Iris pigment epithelial cell (primary cell): ENCODE results near the gene GFRA1.
"Not testable (repeated sequence)": the region's sequence is repeated elsewhere in the genome, so short reads cannot be mapped to it uniquely, and the experiment has no call there.

Experiments
- DNase-seq: peaks from one replicate; pipeline ENCODE4 v3.0.0-alpha.2; 2011; ENCODE audit warnings: low read depth

Gene GFRA1

GRCh38 chr10:116067825-116068224 is 205.2 kb downstream of the GFRA1 start:
- no peak for DNase-seq

DNA sequence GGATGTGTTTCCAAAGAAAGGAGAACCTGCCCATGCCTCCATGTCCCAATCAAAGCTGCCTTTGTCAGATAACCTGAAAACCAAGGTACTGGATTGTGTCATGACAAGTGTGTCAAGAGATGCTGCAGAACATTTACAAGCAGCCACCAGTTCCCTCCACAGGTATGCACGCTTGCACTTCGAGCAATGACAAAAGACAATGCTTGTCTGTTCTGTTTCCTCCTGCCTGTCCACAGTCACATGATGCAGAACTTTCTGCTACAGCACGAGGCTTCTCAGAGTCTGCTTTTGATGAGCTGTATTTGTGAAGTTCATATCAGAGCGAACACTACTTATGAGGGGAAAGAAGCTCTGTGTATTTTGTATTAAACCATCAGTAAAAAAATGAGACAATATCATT is 209.9 kb downstream of the GFRA1 start:
- DNase-seq: no peak

- DNase-seq: no peak
These were observed 212.1 kb downstream of the GFRA1 start for GRCh38 chr10:116060864-116061263.

DNA sequence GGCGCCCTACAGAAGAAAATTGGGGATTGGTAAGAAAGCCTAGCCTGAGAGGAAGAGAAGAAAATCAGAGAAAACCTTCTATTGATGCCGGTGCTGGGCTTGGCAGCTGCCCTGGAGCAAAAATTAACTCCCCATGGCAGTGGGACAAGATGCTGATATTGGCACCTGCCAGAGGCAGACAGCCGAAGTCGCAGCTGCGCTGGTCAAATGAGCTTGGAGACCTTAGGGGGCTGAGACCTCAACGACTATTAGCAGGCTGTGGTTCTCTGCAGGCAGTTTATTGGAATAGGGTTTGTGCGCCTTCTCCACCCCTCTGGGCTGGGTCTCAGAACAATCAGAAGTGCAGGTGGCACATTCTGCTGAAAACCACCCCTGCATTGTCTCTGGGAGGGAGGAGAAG is 213.7 kb downstream of the GFRA1 start:
- DNase-seq: no peak

GRCh38 chr10:116056445-116057293 is 216.3 kb downstream of the GFRA1 start:
- DNase-seq: peak; percentile 67

DNA sequence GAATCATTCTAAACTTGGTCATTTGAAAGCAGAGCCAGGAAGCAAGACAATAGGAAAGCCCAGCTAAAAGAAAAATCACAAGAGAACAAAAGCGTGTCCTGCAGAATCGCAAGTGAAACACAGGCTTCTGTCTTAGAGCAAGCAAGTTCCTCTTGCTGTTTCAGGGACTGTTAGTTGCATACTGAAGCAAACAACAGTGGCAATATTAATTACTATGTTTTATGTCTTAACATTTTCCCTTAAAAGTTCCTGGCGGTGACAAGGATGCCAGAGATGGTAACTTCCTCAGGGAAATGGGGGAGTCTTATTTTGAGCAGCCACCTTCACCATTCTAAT is 217.1 kb downstream of the GFRA1 start:
- DNase-seq: no peak

DNA sequence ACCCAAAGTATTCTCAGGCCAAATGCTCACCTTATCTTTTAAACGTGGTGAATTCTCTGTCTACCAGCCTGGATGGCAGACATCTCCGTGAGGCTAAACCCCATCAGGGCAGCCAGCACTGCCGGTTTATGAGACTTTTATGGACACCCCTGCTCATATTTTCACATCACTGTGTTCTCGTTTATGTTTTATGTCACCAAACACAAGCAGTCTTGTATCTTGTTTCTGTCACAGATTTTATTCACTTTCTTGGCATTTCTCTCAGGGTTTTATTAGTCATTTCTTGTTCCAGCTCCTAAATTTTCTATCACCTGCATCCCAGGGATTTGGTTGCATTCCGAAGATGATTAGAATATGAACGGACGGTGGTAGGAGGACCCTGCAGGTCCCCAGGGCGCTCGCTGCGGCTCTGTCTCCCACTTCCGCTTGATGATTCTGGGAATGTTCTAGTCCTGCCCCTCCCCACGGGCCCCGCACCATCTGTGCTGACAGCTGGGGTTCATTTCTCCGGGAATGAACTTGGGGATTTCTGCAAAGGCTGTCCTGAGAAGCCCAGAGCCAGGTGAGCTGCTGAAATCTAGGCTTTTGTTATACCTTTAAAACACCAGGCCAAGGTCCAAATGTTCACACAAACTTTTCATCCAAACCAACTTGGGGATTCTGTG is 217.6 kb downstream of the GFRA1 start:
- DNase-seq: no peak

GRCh38 chr10:116053910-116054309 is 219.1 kb downstream of the GFRA1 start:
- peak; percentile 8 for DNase-seq

DNA sequence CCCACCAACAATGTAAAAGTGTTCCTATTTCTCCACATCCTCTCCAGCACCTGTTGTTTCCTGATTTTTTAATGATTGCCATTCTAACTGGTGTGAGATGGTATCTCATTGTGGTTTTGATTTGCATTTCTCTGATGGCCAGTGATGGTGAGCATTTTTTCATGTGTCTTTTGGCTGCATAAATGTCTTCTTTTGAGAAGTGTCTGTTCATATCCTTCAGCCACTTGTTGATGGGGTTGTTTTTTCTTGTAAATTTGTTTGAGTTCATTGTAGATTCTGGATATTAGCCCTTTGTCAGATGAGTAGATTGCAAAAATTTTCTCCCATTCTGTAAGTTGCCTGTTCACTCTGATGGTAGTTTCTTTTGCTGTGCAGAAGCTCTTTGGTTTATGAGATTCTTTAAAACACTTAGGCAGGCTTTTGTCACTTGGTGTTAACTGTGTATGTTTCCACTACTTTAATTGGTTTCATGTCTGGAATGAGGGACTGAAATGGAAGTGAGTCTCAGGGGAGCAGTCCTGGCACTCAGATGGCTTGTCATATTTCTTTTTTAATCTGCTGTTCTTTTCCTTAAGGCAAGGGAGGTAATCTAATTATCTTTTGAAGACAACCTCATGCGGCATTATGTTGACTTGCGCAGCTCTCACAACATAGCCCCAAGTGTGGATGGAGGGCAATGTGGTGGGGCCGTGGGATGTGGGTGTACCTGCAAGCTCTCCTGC is 219.8 kb downstream of the GFRA1 start:
- DNase-seq: not testable (repeated sequence)

DNA sequence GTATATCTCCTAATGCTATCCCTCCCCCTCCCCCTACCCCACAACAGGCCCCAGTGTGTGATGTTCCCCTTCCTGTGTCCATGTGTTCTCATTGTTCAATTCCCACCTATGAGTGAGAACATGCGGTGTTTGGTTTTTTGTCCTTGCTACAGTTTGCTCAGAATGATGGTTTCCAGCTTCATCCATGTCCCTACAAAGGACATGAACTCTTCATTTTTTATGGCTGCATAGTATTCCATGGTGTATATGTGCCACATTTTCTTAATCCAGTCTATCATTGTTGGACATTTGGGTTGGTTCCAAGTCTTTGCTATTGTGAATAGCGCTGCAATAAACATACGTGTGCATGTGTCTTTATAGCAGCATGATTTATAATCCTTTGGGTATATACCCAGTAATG is 220.5 kb downstream of the GFRA1 start:
- DNase-seq: not testable (repeated sequence)

DNA sequence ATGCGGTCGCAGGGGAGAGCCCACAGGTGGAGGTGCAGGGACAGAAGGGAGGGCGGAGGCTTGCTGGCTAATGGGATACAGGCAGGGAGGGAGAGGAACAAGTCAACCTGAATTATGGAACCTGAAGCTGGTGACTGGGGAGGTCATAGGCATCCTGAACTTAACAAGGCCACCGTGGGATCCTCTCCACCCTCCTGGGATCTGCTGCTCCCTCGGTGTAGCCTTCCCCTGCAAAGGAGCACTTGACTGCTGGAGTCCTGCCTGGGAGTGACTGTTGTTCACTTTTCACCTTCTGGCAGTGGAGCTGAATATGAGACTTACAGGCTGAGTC is 223.1 kb downstream of the GFRA1 start:
- no peak for DNase-seq

GRCh38 chr10:116049158-116049973 is 223.6 kb downstream of the GFRA1 start:
- DNase-seq: no peak

DNA sequence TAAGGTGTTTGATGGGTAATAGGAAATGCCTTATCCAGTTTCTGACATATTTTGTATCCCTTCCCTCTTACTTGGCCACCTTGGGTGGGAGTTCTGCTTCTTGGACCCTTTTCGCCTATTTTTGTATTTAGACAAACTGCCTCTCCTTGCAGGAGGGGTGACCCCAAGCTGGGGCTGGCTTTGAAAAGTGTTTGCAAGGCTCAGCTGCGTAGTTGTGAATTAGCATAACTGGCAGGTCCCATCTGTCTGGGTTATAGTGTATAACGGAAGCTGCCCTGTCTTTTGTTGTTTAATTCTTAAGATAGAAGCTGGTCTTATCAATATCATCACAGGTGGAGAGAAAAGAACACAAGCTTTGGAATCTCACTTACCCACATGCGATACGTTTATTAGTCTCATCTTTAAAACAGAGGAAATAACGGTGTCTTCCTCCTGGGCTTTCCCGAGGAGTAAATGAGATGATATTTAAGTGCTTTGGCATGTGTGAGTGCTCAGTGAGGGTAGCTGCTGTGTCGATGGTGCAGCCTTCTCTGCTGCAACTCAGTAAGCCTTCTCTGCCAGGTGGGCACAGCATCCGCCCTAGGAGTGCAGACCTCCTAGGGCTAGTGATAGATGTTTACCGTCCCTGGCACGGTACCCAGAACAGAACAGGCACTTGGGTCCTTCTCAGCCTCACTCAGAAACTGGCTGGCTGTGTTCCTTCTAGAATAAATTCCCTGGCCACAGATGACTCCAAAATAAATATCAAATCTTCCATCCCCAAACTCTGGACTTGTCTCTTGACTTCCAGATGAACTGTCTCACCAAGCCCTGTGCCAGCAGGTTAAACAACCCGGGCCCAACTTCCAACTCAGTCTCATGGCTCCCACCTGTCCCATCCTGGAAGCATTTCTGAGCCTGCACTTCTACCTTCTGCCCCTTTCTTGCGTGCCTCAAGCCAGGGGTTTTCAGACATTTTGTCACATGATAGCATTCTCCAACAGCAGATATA is 227.3 kb downstream of the GFRA1 start:
- no peak for DNase-seq

DNA sequence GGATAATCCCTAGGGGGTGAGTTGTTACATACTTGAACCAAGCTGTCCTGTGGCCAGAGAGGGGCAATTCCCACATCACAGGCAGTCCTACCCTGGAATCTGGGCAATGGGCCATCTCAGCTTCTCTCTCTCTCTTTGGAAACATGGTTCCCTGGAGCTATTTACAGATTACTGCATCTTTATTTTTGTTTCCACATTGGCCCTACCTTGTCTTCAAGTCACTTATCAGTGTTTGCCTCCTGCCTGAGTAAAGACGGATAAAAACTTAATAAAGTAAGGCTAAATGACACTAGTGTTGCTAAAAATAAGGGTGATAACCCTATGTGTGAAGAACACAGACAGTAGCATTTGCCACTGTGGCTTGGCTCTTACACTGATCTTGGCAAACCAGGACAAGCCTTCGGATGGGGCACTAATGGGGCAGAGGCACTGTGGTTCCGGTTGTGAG is 228.2 kb downstream of the GFRA1 start:
- peak; percentile 70 for DNase-seq

DNA sequence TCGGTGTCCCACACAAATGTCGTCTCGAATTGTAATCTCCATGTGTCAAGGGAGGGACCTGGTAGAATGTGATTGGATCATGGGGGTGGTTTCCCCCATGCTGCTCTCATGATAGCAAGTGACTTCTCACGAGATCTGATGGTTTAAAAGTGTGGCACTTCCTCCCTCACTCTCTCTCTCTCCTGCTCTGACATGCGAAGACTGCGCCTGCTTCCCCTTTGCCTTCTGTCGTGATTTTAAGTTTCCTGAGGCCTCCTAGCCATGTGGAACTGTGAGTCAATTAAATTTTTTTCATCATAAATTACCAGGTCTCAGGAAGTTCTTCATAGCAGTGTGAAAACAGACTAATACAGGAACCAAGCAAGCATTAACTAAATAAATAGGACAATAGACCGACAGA is 229.1 kb downstream of the GFRA1 start:
- no peak for DNase-seq

DNA sequence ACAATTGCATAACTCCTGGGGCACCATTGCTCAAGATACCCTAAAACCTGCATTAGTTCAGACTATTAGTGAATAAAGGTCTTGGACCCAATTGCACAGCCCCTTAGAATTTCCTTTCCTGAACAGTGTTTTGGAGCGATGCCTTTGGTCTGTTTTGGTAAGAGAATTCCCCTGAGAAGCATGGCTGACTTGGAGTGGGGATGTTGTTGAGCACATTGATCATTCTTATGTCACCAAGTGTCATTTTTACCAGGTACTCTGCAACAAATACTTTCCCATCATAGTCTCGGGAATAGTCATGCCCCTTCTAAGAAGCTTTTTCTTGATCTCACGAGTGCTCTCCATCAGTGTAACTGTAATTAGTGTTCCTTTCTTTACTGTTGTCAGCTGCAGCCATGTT is 229.7 kb downstream of the GFRA1 start:
- no peak for DNase-seq

DNA sequence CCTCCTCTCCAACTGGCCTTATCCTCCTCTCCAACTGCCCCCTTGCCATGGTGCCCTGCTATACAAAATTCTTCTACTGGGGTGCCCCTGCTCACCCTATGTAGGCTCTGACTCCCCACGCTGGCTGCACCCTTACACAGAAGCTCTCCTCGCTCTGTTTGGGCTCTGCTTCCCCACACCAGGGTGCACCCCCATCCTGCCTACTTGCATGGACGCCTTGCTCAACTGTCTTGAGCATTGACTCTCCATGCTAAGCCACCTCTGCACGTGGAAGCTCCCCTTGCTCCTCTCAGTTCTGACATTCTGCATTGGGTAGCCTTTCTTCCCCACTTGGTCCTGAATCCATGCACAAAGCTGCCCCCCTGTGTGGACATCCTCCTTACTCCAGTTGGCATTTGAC is 231.1 kb downstream of the GFRA1 start:
- DNase-seq: no peak

DNA sequence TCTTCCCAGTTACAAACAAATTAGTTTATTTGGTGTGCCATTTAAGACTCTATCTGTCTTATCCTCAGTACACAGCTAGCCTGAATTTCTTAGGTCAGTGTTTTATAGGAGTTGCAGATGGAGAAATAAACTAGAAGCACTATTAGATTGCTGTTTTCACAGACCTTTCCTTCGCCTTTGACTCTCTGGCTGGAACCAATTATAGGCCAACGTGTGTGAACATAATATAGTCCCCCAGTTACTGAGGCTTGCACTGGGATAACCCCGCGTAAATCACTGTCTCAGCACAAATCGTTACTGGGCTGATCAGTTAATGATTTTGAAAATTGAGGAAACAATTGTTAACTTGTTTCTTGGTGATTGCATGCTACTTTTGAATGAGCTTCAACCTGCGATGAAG is 233.4 kb downstream of the GFRA1 start:
- no peak for DNase-seq

DNA sequence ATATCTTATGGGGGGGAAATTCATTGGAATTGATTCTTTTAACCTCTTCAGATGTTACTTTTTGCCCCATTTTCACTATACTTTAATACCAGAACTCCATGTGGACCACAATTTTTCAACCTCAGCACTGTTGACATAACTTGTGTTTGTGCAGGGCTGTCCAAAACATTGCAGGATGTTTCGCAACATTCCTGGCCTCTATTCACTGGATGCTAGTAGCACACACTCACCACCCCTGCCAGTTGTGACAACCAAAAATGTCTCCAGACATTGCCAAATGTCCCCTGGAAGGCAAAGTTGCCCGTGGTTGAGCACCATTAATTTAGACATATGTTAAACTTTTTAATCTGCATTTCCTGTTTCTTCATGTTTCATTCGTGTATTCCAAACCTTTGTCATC is 234.7 kb downstream of the GFRA1 start:
- peak; percentile 88 for DNase-seq

GRCh38 chr10:116035406-116035805 is 237.6 kb downstream of the GFRA1 start:
- not testable (repeated sequence) for DNase-seq

GRCh38 chr10:116030576-116030975 is 242.4 kb downstream of the GFRA1 start:
- DNase-seq: peak; percentile 7
